B cell (primary cell): ENCODE measurements around the gene OPN5. TPM values are rescaled to one million over a fixed set of nuclear protein-coding genes. Genes with fewer than 3 reads are reported as not detected.

Experiments used
- ATAC-seq: fragments of 200-7000 bp; cut with Tn5 transposase; one replicate; pipeline ENCODE4 v1.10.0; 2021; ENCODE audit warnings: low read depth, mild to moderate bottlenecking, moderate number of reproducible peaks, moderate library complexity
- CTCF ChIA-PET: fragments of 350-600 bp; sonication (Branson Sonifier 250); formaldehyde crosslinking; loops from one replicate; lab custom pipeline; 2021; ENCODE audit warnings: antibody characterized with exemption, inconsistent platforms; lab: Charles Lee
- POLR2A ChIA-PET: fragments of 350-600 bp; sonication (Branson Sonifier 250); formaldehyde crosslinking; loops from one replicate; lab custom pipeline; 2021; ENCODE audit warnings: antibody characterized with exemption; lab: Charles Lee
- DNase-seq: peaks from one replicate; pipeline ENCODE4 v3.0.0; 2013
- H2AFZ ChIP-seq: 2 replicates; pipeline ENCODE4 v1.6.1; 2012; ENCODE audit warnings: mild to moderate bottlenecking, low read depth, low read length; ENCODE audit not compliant: insufficient read depth, poor library complexity, severe bottlenecking
- H3K27ac ChIP-seq, 2 donors: 1 replicate in 1 of 2; 2 replicates in 1 of 2; pipeline ENCODE4 v1.5.1; 2012 to 2013; ENCODE audit warnings: low read length in 2 of 2, mild to moderate bottlenecking in 2 of 2, moderate library complexity in 1 of 2
- H3K27me3 ChIP-seq, 4 experiments: fragments of 200-600 bp in 1 of 4; sonication (generic) in 1 of 4; replicated peaks in 1 of 4; 1 replicate in 2 of 4; 2 replicates in 2 of 4; pipeline versions ENCODE4 v1.6.1 to v1.7.0; 2013 to 2016; ENCODE audit warnings: low read length in 3 of 4, mild to moderate bottlenecking in 2 of 4, mixed read lengths in 1 of 4, moderate library complexity in 1 of 4; ENCODE audit not compliant: insufficient read depth in 4 of 4, control insufficient read depth in 3 of 4; ENCODE audit errors: control extremely low read depth in 1 of 4
- H3K36me3 ChIP-seq, 2 experiments: replicated peaks in 1 of 2; 1 replicate in 1 of 2; 2 replicates in 1 of 2; pipeline versions ENCODE4 v1.6.1 to v1.7.1; 2013; ENCODE audit warnings: low read length in 1 of 2; ENCODE audit not compliant: insufficient read depth in 2 of 2, control insufficient read depth in 1 of 2; ENCODE audit errors: control extremely low read depth in 1 of 2, extremely low read depth in 1 of 2
- H3K4me1 ChIP-seq, 2 donors: fragments of 200-600 bp in 1 of 2; sonication (generic) in 1 of 2; 1 replicate in 1 of 2; 2 replicates in 1 of 2; pipeline versions ENCODE4 v1.5.1 to v1.6.1; 2013 to 2017; ENCODE audit warnings: low read length in 2 of 2; ENCODE audit not compliant: control insufficient read depth in 2 of 2, insufficient read depth in 2 of 2
- H3K4me2 ChIP-seq: replicated peaks from 2 replicates; pipeline ENCODE3; 2012; ENCODE audit warnings: mild to moderate bottlenecking, low read depth, low read length; ENCODE audit not compliant: poor library complexity, severe bottlenecking
- H3K4me3 ChIP-seq, 5 experiments: fragments of 200-600 bp in 1 of 5; sonication (generic) in 1 of 5; 1 replicate in 3 of 5; 2 replicates in 2 of 5; pipeline versions ENCODE4 v1.5.1 to v1.7.0; 2011 to 2016; ENCODE audit warnings: low read length in 4 of 5, mild to moderate bottlenecking in 4 of 5, low read depth in 2 of 5, control low read depth in 1 of 5, moderate library complexity in 1 of 5; ENCODE audit not compliant: insufficient read depth in 1 of 5; ENCODE audit errors: control extremely low read depth in 1 of 5, extremely low read depth in 1 of 5
- H3K79me2 ChIP-seq: fragments of 200-600 bp; sonication (generic); one replicate; pipeline ENCODE4 v1.6.0; 2016; ENCODE audit warnings: low read length; ENCODE audit not compliant: control insufficient read depth, insufficient read depth
- H3K9ac ChIP-seq: fragments of 200-600 bp; sonication (generic); 2 replicates; pipeline ENCODE4 v1.6.1; 2017; ENCODE audit warnings: mild to moderate bottlenecking, low read length, moderate library complexity
- H3K9me3 ChIP-seq, 3 donors: one replicate each; pipeline versions ENCODE4 v1.6.1 to v1.7.1; 2013; ENCODE audit warnings: low read length in 2 of 3; ENCODE audit not compliant: control insufficient read depth in 2 of 3, insufficient read depth in 1 of 3; ENCODE audit errors: control extremely low read depth in 1 of 3
- H4K20me1 ChIP-seq: 2 replicates; pipeline ENCODE4 v1.6.0; 2012; ENCODE audit warnings: mild to moderate bottlenecking, low read length; ENCODE audit not compliant: insufficient read depth, control insufficient read depth, poor library complexity, severe bottlenecking
- H3K27ac Mint-ChIP-seq: one replicate; pipeline ENCODE4 v1.8.0; 2021; ENCODE audit warnings: mixed read lengths
- H3K27me3 Mint-ChIP-seq: one replicate; pipeline ENCODE4 v1.8.0; 2021; ENCODE audit warnings: mixed read lengths
- H3K4me1 Mint-ChIP-seq: one replicate; pipeline ENCODE4 v1.8.0; 2021; ENCODE audit warnings: mixed read lengths
- H3K4me3 Mint-ChIP-seq: one replicate; pipeline ENCODE4 v1.8.0; 2021; ENCODE audit warnings: mixed read lengths
- H3K9me3 Mint-ChIP-seq: one replicate; pipeline ENCODE4 v1.8.0; 2022; ENCODE audit warnings: mixed read lengths; ENCODE audit not compliant: insufficient read depth
- CTCF ChIP-seq: fragments of 200-600 bp; IDR thresholded peaks from one replicate; pipeline ENCODE4 v1.8.0; 2022; ENCODE audit warnings: antibody characterized with exemption, mild to moderate bottlenecking
- EZH2 ChIP-seq: IDR thresholded peaks from 2 replicates; pipeline ENCODE4 v1.6.1; 2012; ENCODE audit warnings: borderline replicate concordance, low read depth, mild to moderate bottlenecking, moderate library complexity, low read length; ENCODE audit not compliant: insufficient read depth, poor library complexity, severe bottlenecking
- WGBS: methylation state at CpG from one replicate; pipeline ENCODE4 v1.1.5; 2013; ENCODE audit warnings: missing lambda C conversion rate; ENCODE audit not compliant: insufficient coverage; 5-methylcytosine and 5-hydroxymethylcytosine counted together
- intact Hi-C: fragments of 100-400 bp; cut with micrococcal nuclease; formaldehyde crosslinking; loops from one replicate; pipeline ENCODE4 v1.10.0; 2022
- polyA plus RNA-seq: library from polyadenylated mRNA; depleted of rRNA; stranded (reverse); fragments of >200 nt; gene quantifications from 2 replicates; pipeline ENCODE4 v1.2.3, GENCODE V29; 2012
- total RNA-seq, 2 donors: library from RNA; stranded (reverse); fragments of 120-200 nt in 1 of 2; gene quantifications; 1 replicate in 1 of 2; 2 replicates in 1 of 2; pipeline versions ENCODE4 v1.2.3 to v1.2.4, GENCODE V29; 2013 to 2022

OPN5 gene
- total and polyA plus RNA-seq, 2 donors (not counting 1 experiment from before 2014, with no cell fraction given): not detected

DNA sequence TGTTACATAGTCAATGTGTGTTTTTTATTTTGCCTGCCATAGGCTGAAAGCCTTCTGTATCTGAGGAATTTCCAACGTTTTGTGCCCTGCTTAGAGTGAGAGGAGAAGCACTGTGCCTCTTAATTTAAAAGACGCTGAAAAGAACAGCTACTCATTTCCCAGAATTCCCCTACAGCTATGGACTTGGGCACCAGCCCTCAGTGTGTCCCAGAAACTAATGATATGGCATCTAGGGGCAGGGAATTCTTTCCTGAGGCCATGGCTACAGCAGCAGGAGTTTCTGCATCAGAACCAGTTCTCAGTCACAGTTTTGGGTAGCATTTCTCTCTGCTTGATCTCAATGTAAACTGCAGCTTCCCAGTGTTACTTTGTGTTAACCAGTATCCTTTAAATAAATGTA is 20.2 kb downstream of the OPN5 start:
- Histone ChIP-seq H4K20me1 (no peaks in the 10 kb centered on the region), H3K4me3 (no peak overlapping the region), H2AFZ (no peak overlapping the region), H3K79me2 (no peaks in the 10 kb centered on the region), H3K4me2 (no peak overlapping the region), H3K9ac (no peak overlapping the region), H3K27ac (no peak overlapping the region), H3K36me3 (no peaks in the 10 kb centered on the region), H3K4me1 (no peaks in the 10 kb centered on the region), H3K27me3 (no peaks in the 10 kb centered on the region), H3K9me3 (no peaks in the 10 kb centered on the region)
- Mint-ChIP-seq H3K27me3 (peaks cover 25% of the 10 kb centered on the region), H3K4me1 (no peaks in the 10 kb centered on the region), H3K27ac (no peak overlapping the region), H3K4me3 (no peak overlapping the region), H3K9me3 (no peaks in the 10 kb centered on the region)
- ATAC-seq (no peak), DNase-seq (no peak)
- ChIA-PET CTCF (interaction anchor here (1.3 kb wide), 1 partner anchor 10 kb away, joined by 3 read pairs; no protein-coding TSS in a partner anchor), POLR2A (no interaction called here)
- intact Hi-C loops: no loop called here
- TF ChIP-seq CTCF (no peak), EZH2 (no peak)
- 100% methylated on average over 1 of the region's 2 CpGs for WGBS

GRCh38 chr6:47804821-47805220 is 23.0 kb downstream of the OPN5 start:
- Histone ChIP-seq H3K4me3 (no peak overlapping the region), H3K27me3 (peaks cover 0 to 5% (median 0%) of the 10 kb centered on the region in 4 experiments), H3K4me2 (no peak overlapping the region), H3K79me2 (no peaks in the 10 kb centered on the region), H3K9me3 (no peaks in the 10 kb centered on the region), H3K4me1 (no peaks in the 10 kb centered on the region), H3K36me3 (no peaks in the 10 kb centered on the region), H3K9ac (no peak overlapping the region), H3K27ac (no peak overlapping the region), H4K20me1 (no peaks in the 10 kb centered on the region), H2AFZ (no peak overlapping the region)
- intact Hi-C loops: no loop called here
- WGBS: 86% methylated on average over 1 of the region's 2 CpGs
- DNase-seq: no peak
- Mint-ChIP-seq H3K27me3 (peaks cover 23% of the 10 kb centered on the region), H3K27ac (no peak overlapping the region), H3K9me3 (no peaks in the 10 kb centered on the region), H3K4me1 (no peaks in the 10 kb centered on the region), H3K4me3 (no peak overlapping the region)
- ATAC-seq: no peak
- ChIA-PET CTCF (no interaction called here), POLR2A (no interaction called here)
- TF ChIP-seq EZH2 (no peak), CTCF (no peak)
